GM21447 (cell line): ENCODE data around the gene PKD2L2.
"Not testable (repeated sequence)": the region's sequence is repeated elsewhere in the genome, so short reads cannot be mapped to it uniquely, and the experiment has no call there.

Source experiments
- ATAC-seq: cut with Tn5 transposase; IDR thresholded peaks from one replicate; pipeline ENCODE4 v1.9.1; 2021; ENCODE audit not compliant: unreplicated experiment

Gene PKD2L2

GRCh38 chr5:137954131-137954879 is 65.0 kb downstream of the PKD2L2 start:
- ATAC-seq, result no peak

DNA sequence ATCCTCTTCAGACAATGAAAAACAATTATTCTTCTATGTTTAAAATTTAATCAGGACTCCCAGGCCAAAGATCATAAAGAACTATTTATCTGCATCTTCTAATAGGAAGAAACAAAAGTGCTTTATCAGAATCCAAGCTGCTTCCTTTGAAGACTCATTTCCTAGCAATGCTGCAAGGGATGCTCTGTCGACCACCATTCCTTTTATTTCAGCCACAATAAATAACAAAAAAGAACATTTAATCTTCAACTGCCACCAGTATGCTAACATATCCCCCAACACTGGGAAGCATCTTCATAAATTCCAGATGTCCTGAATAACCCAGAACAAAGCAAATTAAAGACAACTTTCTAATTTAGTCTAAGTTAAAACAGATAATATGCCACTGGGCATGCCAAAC is 68.7 kb downstream of the PKD2L2 start:
- no peak for ATAC-seq

GRCh38 chr5:137959488-137959887 is 70.2 kb downstream of the PKD2L2 start:
- ATAC-seq, result no peak

DNA sequence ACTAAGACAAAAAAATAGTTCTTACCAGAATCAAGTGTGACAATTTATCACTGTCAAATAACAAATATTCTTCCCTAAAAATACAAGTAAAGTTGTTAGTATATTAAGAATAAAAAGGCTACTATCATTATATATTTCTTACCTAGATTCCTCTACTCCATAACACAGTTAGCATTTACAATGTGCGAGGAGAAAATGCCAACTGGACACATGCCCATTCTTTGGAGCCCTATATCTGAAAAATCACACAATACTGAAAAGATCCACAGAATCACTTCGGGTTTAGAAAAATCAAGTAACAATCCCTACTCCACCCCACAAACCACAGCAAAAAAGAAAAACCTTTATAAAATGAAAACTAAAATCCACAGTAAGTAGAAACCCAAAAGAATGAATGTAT is 70.9 kb downstream of the PKD2L2 start:
- ATAC-seq, result no peak

DNA sequence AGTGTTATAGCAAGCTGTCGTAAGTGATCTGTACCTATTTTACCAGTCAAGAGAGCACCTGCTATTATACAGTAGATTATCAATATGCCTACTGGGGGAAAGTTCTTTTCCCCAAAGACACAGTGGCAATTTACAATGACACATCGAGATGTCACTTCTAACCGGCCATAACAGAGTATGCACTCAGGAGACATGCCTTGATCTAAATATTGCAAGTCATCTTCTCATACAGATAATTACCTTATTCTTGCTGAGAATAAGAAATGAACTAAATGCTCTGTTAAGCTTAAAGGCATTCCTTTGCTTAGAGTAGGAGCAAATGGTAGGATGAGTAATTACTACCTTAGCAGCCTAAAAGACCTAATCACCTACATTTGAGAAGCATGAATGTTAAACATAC is 71.6 kb downstream of the PKD2L2 start:
- ATAC-seq, result no peak

DNA sequence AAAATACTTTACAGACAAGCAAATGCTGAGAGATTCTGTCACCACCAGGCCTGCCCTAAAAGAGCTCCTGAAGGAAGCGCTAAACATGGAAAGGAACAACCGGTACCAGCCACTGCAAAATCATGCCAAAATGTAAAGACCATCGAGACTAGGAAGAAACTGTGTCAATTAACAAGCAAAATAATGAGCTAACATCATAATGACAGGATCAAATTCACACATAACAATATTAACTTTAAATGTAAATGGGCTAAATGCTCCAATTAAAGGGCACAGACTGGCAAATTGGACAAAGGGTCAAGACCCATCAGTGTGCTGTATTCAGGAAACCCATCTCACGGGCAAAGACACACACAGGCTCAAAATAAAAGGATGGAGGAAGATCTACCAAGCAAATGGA is 81.1 kb downstream of the PKD2L2 start:
- ATAC-seq, result not testable (repeated sequence)

GRCh38 chr5:137975208-137975607 is 86.0 kb downstream of the PKD2L2 start:
- ATAC-seq, result no peak

GRCh38 chr5:137989419-137989818 is 100.2 kb downstream of the PKD2L2 start:
- ATAC-seq, result no peak
